Measurements from ENCODE around the gene MORC2. TPM values are rescaled to one million over a fixed set of nuclear protein-coding genes. Genes with fewer than 3 reads are reported as not detected.

MORC2 gene
- total RNA-seq, 2 experiments from 2014 or later, result 27.1 to 27.9 TPM

DNA sequence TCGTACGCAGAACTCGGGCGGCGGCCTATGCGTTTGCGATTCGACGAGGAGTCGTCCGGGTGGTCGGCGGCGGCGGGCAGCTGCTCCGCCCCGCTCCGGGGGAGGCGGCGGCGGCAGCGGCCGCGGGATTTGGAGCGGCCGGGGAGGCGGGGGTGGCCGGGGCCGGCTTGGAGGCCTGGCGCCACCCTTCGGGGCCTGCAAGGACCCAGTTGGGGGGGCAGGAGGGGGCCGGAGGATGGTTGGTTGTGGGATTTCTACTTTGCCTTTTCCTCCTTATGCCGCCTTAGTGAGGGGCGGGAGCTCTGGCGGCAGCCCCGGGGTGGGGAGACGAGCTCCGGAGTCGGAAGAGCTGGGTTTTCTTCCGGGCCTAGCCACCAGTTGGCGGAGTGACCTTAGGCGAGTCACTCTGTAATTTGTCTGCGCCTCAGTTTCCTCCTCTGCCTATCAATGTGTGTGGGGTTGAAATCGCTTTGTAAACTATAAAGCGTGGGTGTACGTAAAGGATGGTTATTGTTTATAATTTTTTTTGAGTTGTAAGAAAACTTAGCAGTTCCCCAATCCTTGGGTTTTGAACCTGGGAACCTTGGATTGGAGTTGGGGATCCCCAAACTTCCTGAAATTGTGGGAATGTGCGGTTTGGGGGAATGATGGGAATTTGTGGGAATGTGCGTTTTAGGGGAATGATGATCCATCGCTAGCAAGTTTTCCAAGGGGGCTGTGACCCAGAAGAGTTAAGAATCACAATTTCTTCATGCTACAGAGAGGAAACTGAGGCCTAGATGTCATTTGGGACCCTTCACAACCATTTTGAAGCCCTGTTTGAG lies 1.2 kb upstream of the MORC2 start:
- Mint-ChIP-seq H3K27me3 (no peaks in the 10 kb centered on the region), H3K36me3 (ENCODE audit: low read depth) (peaks cover 91% of the 10 kb centered on the region), H3K4me3 (peak overlapping the region; percentile 90), H3K9me3 (peaks cover 15% of the 10 kb centered on the region), H3K4me1 (ENCODE audit: low read depth) (peaks cover 62% of the 10 kb centered on the region), H3K27ac (peak overlapping the region; percentile 98)
- H3K4me3 ChIP-seq (ENCODE audit: low read length), result peak overlapping the region; percentile 80
- POLR2A ChIA-PET, result interaction anchor here (0.7 to 4.9 kb wide), 31 partner anchors 10 to 1416 kb away, joined by 3 to 104 read pairs (median 5); partner anchors contain the start of genes EIF4ENIF1, LIMK2, PES1 and PIK3IP1
- H3K36me3 ChIP-seq (ENCODE audit: insufficient read depth, low read length), result peaks cover 38% of the 10 kb centered on the region
- intact Hi-C loops (cut with DNase I, micrococcal nuclease), result loop anchor here (2.0 to 10.0 kb wide), 9 partner anchors 27 to 1505 kb away; partner anchors contain the start of genes FBXO7 (in 1 of the 2), PATZ1 (in 1 of the 2), PES1 (in 1 of the 2) and RNF185 (in 1 of the 2)
- no peaks in the 10 kb centered on the region for H3K27me3 ChIP-seq (ENCODE audit: control insufficient read depth in 1 of 2, insufficient read depth in 2 of 2, low read length in 2 of 2)
- DNase-seq (peak in 12 of 14 experiments; percentile 13 to 72 (median 30)), ATAC-seq (ENCODE audit: poor library complexity) (peak; percentile 3)
- H3K9me3 ChIP-seq (ENCODE audit: control insufficient read depth in 1 of 2, insufficient read depth in 1 of 2, low read length in 2 of 2), result peaks cover 10 to 75% of the 10 kb centered on the region in 2 experiments
- H3K4me1 ChIP-seq (ENCODE audit: insufficient read depth, low read length), result peaks cover 23% of the 10 kb centered on the region
- CTCF ChIA-PET, result interaction anchor here (0.6 to 3.2 kb wide), 4 partner anchors 29 to 115 kb away, joined by 3 to 18 read pairs (median 5); no protein-coding TSS in a partner anchor
- TF ChIP-seq, protein P1, sequence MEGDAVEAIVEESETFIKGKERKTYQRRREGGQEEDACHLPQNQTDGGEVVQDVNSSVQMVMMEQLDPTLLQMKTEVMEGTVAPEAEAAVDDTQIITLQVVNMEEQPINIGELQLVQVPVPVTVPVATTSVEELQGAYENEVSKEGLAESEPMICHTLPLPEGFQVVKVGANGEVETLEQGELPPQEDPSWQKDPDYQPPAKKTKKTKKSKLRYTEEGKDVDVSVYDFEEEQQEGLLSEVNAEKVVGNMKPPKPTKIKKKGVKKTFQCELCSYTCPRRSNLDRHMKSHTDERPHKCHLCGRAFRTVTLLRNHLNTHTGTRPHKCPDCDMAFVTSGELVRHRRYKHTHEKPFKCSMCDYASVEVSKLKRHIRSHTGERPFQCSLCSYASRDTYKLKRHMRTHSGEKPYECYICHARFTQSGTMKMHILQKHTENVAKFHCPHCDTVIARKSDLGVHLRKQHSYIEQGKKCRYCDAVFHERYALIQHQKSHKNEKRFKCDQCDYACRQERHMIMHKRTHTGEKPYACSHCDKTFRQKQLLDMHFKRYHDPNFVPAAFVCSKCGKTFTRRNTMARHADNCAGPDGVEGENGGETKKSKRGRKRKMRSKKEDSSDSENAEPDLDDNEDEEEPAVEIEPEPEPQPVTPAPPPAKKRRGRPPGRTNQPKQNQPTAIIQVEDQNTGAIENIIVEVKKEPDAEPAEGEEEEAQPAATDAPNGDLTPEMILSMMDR (IDR thresholded peaks at IDR 0.05), result no peak
- H3K27ac ChIP-seq (ENCODE audit: low read depth in 1 of 2, low read length in 2 of 2), result peak overlapping the region; percentile 80 to 91

GRCh38 chr22:30968924-30969531 lies 454 bp upstream of the MORC2 start, which contains the start of gene TUG1:
TUG1 (plus strand) TSS chr22:30969265.
- Mint-ChIP-seq H3K27me3 (no peaks in the 10 kb centered on the region), H3K36me3 (ENCODE audit: low read depth) (peaks cover 88% of the 10 kb centered on the region), H3K4me3 (peak within 1 kb of the TSS; percentile 97), H3K9me3 (peaks cover 15% of the 10 kb centered on the region), H3K27ac (peak within 1 kb of the TSS; percentile 98), H3K4me1 (ENCODE audit: low read depth) (peaks cover 63% of the 10 kb centered on the region)
- DNase-seq, result peak; percentile 95 to 99 (median 97)
- TF ChIP-seq, protein P1 (IDR thresholded peaks at IDR 0.05), result no peak
- Histone ChIP-seq H3K27me3 (ENCODE audit: control insufficient read depth in 1 of 2, insufficient read depth in 2 of 2, low read length in 2 of 2) (no peaks in the 10 kb centered on the region), H3K4me1 (ENCODE audit: insufficient read depth, low read length) (peaks cover 23% of the 10 kb centered on the region), H3K9me3 (ENCODE audit: control insufficient read depth in 1 of 2, insufficient read depth in 1 of 2, low read length in 2 of 2) (peaks cover 10 to 68% of the 10 kb centered on the region in 2 experiments), H3K27ac (ENCODE audit: low read depth in 1 of 2, low read length in 2 of 2) (peak within 1 kb of the TSS; percentile 80 to 91), H3K4me3 (ENCODE audit: low read length) (peak within 1 kb of the TSS; percentile 80), H3K36me3 (ENCODE audit: insufficient read depth, low read length) (peaks cover 38% of the 10 kb centered on the region)
- intact Hi-C loops (cut with DNase I, micrococcal nuclease), result loop anchor here (2.0 to 10.0 kb wide), 7 partner anchors 26 to 1506 kb away; partner anchors contain the start of genes FBXO7 (in 1 of the 2), PES1 (in 1 of the 2), RNF185 (in 1 of the 2) and SLC35E4 (in 1 of the 2)
- peak; percentile 93 for ATAC-seq (ENCODE audit: poor library complexity)
- POLR2A ChIA-PET, result interaction anchor here (0.6 to 4.9 kb wide), 36 partner anchors 11 to 1176 kb away, joined by 3 to 104 read pairs (median 4); partner anchors contain the start of genes EIF4ENIF1, LIMK2, PES1 and PIK3IP1
- CTCF ChIA-PET, result interaction anchor here (0.9 to 3.2 kb wide), 5 partner anchors 21 to 116 kb away, joined by 3 to 18 read pairs (median 5); no protein-coding TSS in a partner anchor

DNA sequence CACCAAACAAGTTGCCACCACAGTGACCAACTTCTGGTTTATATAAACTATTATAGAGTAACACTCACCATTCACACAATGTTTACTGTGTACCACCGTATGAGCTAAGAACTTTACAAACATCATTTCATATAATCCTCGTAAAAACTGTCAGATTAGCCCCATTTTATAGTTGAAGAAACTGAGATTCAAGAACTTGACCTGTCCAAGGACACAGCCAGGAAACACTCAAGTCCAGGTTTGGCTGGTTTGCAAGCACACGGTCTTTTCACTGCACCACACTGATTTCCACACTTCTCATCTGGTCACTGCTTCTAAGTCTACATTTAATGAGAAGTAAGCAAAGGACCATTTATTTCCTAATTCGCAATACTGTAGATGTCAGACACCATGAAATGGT lies 3.7 kb downstream of the MORC2 start:
- peaks cover 7% of the 10 kb centered on the region for H3K4me1 ChIP-seq (ENCODE audit: insufficient read depth, low read length)
- TF ChIP-seq, protein P1 (IDR thresholded peaks at IDR 0.05), result no peak
- no peak overlapping the region for H3K27ac Mint-ChIP-seq
- H3K4me1 Mint-ChIP-seq (ENCODE audit: low read depth), result peaks cover 33% of the 10 kb centered on the region
- ChIA-PET CTCF (interaction anchor here (0.6 to 1.9 kb wide), 3 partner anchors 45 to 1043 kb away, joined by 3 to 5 read pairs (median 5); no protein-coding TSS in a partner anchor), POLR2A (no interaction called here)
- no peak overlapping the region for H3K4me3 ChIP-seq (ENCODE audit: low read length)
- H3K9me3 ChIP-seq (ENCODE audit: control insufficient read depth in 1 of 2, insufficient read depth in 1 of 2, low read length in 2 of 2), result peaks cover 20 to 29% of the 10 kb centered on the region in 2 experiments
- H3K36me3 ChIP-seq (ENCODE audit: insufficient read depth, low read length), result no peaks in the 10 kb centered on the region
- DNase-seq (no peak), ATAC-seq (ENCODE audit: poor library complexity) (no peak)
- no peak overlapping the region for H3K27ac ChIP-seq (ENCODE audit: low read depth in 1 of 2, low read length in 2 of 2)
- H3K9me3 Mint-ChIP-seq, result peaks cover 7% of the 10 kb centered on the region
- peaks cover 47% of the 10 kb centered on the region for H3K36me3 Mint-ChIP-seq (ENCODE audit: low read depth)
- intact Hi-C loops (cut with DNase I, micrococcal nuclease), result loop anchor here in 1 of 2 experiments (5.0 to 10.0 kb wide), 4 partner anchors 197 to 1510 kb away; partner anchors contain the start of genes FBXO7, PES1, RNF185 and SLC35E4
- H3K27me3 Mint-ChIP-seq, result no peaks in the 10 kb centered on the region
- H3K27me3 ChIP-seq (ENCODE audit: control insufficient read depth in 1 of 2, insufficient read depth in 2 of 2, low read length in 2 of 2), result no peaks in the 10 kb centered on the region
- peak overlapping the region; percentile 20 for H3K4me3 Mint-ChIP-seq
